H1 (cell line): ENCODE data around the gene CLEC16A. TPM values are rescaled to one million over a fixed set of nuclear protein-coding genes. Genes with fewer than 3 reads are reported as not detected.

Experiments used
- CTCF ChIA-PET: fragments of 300-600 bp; sonication (Branson Sonifier 250); formaldehyde crosslinking; loops from one replicate; lab custom pipeline; 2021; ENCODE audit not compliant: partially characterized antibody; lab: Charles Lee
- POLR2A ChIA-PET: fragments of 300-600 bp; sonication (Branson Sonifier 250); formaldehyde crosslinking; loops from one replicate; lab custom pipeline; 2021; ENCODE audit warnings: inconsistent platforms; ENCODE audit not compliant: partially characterized antibody; lab: Charles Lee
- DNase-seq, 2 experiments: peaks; one replicate each; pipeline versions ENCODE4 v3.0.0 to v3.0.0-alpha.2; 2010 to 2022; ENCODE audit warnings: low spot score in 2 of 2, low read depth in 1 of 2, mixed read lengths in 1 of 2
- FAIRE-seq: peaks from 2 replicates; lab custom pipeline; 2011; peaks lifted over from hg19 to GRCh38; lab: Jason Lieb, UNC
- H2AFZ ChIP-seq: 2 replicates; pipeline ENCODE4 v1.8.1; 2012; ENCODE audit warnings: low read length, inconsistent platforms
- H2AK5ac ChIP-seq: 2 replicates; pipeline ENCODE4 v1.6.1; 2013; ENCODE audit warnings: low read depth, low read length
- H2BK120ac ChIP-seq: replicated peaks from 2 replicates; pipeline ENCODE3; 2013; ENCODE audit warnings: low read depth, low read length, inconsistent platforms
- H2BK12ac ChIP-seq: 2 replicates; pipeline ENCODE4 v1.6.1; 2013; ENCODE audit warnings: low read depth, low read length
- H2BK15ac ChIP-seq: 2 replicates; pipeline ENCODE4 v1.6.1; 2013; ENCODE audit warnings: low read length
- H2BK20ac ChIP-seq: 2 replicates; pipeline ENCODE4 v1.6.1; 2013; ENCODE audit warnings: low read length
- H2BK5ac ChIP-seq: 2 replicates; pipeline ENCODE4 v1.6.1; 2013; ENCODE audit warnings: low read depth, low read length
- H3K14ac ChIP-seq: 2 replicates; pipeline ENCODE4 v1.6.1; 2013; ENCODE audit warnings: inconsistent platforms; ENCODE audit not compliant: insufficient read length
- H3K18ac ChIP-seq: 2 replicates; pipeline ENCODE4 v1.6.1; 2013; ENCODE audit warnings: low read length; ENCODE audit errors: extremely low read depth
- H3K23ac ChIP-seq: 2 replicates; pipeline ENCODE4 v1.6.1; 2013; ENCODE audit warnings: inconsistent platforms; ENCODE audit not compliant: insufficient read length
- H3K23me2 ChIP-seq: 2 replicates; pipeline ENCODE4 v1.6.1; 2013; ENCODE audit warnings: low read depth, low read length
- H3K27ac ChIP-seq: 2 replicates; pipeline ENCODE4 v1.6.1; 2011; ENCODE audit warnings: low read depth, low read length, inconsistent platforms
- H3K27me3 ChIP-seq, 4 experiments: replicated peaks in 1 of 4; 1 replicate in 1 of 4; 2 replicates in 3 of 4; pipeline versions ENCODE4 v1.6.1 to v1.8.1; 2011 to 2013; ENCODE audit warnings: low read length in 3 of 4, mild to moderate bottlenecking in 3 of 4, inconsistent platforms in 2 of 4, mixed read lengths in 2 of 4, moderate library complexity in 1 of 4; ENCODE audit not compliant: control insufficient read depth in 3 of 4, insufficient read depth in 3 of 4; ENCODE audit errors: extremely low read depth in 1 of 4
- H3K36me3 ChIP-seq, 4 experiments: 2 replicates each; pipeline versions ENCODE4 v1.6.1 to v1.8.1; 2011 to 2013; ENCODE audit warnings: mild to moderate bottlenecking in 4 of 4, low read length in 3 of 4, moderate library complexity in 2 of 4, control low read depth in 1 of 4, inconsistent platforms in 1 of 4; ENCODE audit not compliant: insufficient read depth in 4 of 4, control insufficient read depth in 2 of 4
- H3K4ac ChIP-seq: replicated peaks from 2 replicates; pipeline ENCODE3; 2013; ENCODE audit warnings: low read length, low read depth, mixed read lengths, inconsistent platforms; ENCODE audit not compliant: insufficient read length
- H3K4me1 ChIP-seq, 4 experiments: replicated peaks in 1 of 4; 1 replicate in 1 of 4; 2 replicates in 3 of 4; pipeline versions ENCODE4 v1.6.1 to v1.8.1; 2011 to 2013; ENCODE audit warnings: low read length in 3 of 4, inconsistent platforms in 2 of 4, mixed read lengths in 1 of 4; ENCODE audit not compliant: insufficient read depth in 4 of 4, control insufficient read depth in 3 of 4
- H3K4me2 ChIP-seq, 2 experiments: 2 replicates each; pipeline versions ENCODE4 v1.6.1 to v1.8.1; 2011 to 2013; ENCODE audit warnings: low read depth in 2 of 2, low read length in 2 of 2, control low read depth in 1 of 2, inconsistent platforms in 1 of 2, mild to moderate bottlenecking in 1 of 2; ENCODE audit not compliant: insufficient read depth in 1 of 2
- H3K4me3 ChIP-seq, 4 experiments: fragments of 200-600, 300-600 bp in 1 of 4; sonication (generic), shearing (Covaris generic), sonication (Bioruptor Twin) in 1 of 4; 2 replicates each; pipeline versions ENCODE4 v1.5.1 to v1.8.1; 2011 to 2016; ENCODE audit warnings: low read length in 4 of 4, low read depth in 3 of 4, control low read depth in 2 of 4, inconsistent platforms in 2 of 4, mild to moderate bottlenecking in 2 of 4, mixed read lengths in 1 of 4, moderate library complexity in 1 of 4; ENCODE audit not compliant: insufficient read depth in 2 of 4; ENCODE audit errors: extremely low read depth in 1 of 4
- H3K56ac ChIP-seq: replicated peaks from 2 replicates; pipeline ENCODE3; 2013; ENCODE audit warnings: low read depth, mild to moderate bottlenecking, mixed read lengths, low read length, inconsistent platforms; ENCODE audit not compliant: insufficient read length
- H3K79me1 ChIP-seq: 2 replicates; pipeline ENCODE4 v1.6.1; 2013; ENCODE audit warnings: low read depth, low read length, control low read depth
- H3K79me2 ChIP-seq, 2 experiments: 2 replicates each; pipeline versions ENCODE4 v1.6.1 to v1.8.1; 2012 to 2013; ENCODE audit warnings: low read length in 2 of 2, mild to moderate bottlenecking in 2 of 2, inconsistent platforms in 1 of 2; ENCODE audit not compliant: insufficient read depth in 2 of 2, control insufficient read depth in 1 of 2
- H3K9ac ChIP-seq, 4 experiments: replicated peaks in 1 of 4; 1 replicate in 1 of 4; 2 replicates in 3 of 4; pipeline versions ENCODE4 v1.6.1 to v1.8.1; 2011 to 2013; ENCODE audit warnings: low read depth in 3 of 4, low read length in 3 of 4, control low read depth in 2 of 4, mild to moderate bottlenecking in 2 of 4, moderate library complexity in 2 of 4, inconsistent platforms in 1 of 4; ENCODE audit errors: extremely low read depth in 1 of 4
- H3K9me3 ChIP-seq, 2 experiments: 2 replicates each; pipeline versions ENCODE4 v1.6.1 to v1.8.1; 2012 to 2013; ENCODE audit warnings: mild to moderate bottlenecking in 2 of 2, moderate library complexity in 2 of 2, control low read depth in 1 of 2, inconsistent platforms in 1 of 2, low read depth in 1 of 2, low read length in 1 of 2, mixed read lengths in 1 of 2; ENCODE audit not compliant: insufficient read depth in 2 of 2
- H4K20me1 ChIP-seq, 2 experiments: replicated peaks in 1 of 2; 2 replicates each; pipeline versions ENCODE3 to v1.8.1; 2011 to 2013; ENCODE audit warnings: inconsistent platforms in 2 of 2, low read length in 2 of 2, mild to moderate bottlenecking in 1 of 2; ENCODE audit not compliant: insufficient read depth in 2 of 2, control insufficient read depth in 1 of 2
- H4K5ac ChIP-seq: 2 replicates; pipeline ENCODE4 v1.6.1; 2013; ENCODE audit warnings: low read length, low read depth, mixed read lengths, inconsistent platforms; ENCODE audit not compliant: insufficient read length
- H4K8ac ChIP-seq: 2 replicates; pipeline ENCODE4 v1.8.0; 2013; ENCODE audit warnings: mild to moderate bottlenecking, moderate library complexity, low read length, inconsistent platforms; ENCODE audit not compliant: insufficient read depth; ENCODE audit errors: extremely low read depth
- H4K91ac ChIP-seq: replicated peaks from 2 replicates; pipeline ENCODE3; 2013; ENCODE audit warnings: low read length, mixed read lengths, inconsistent platforms; ENCODE audit not compliant: insufficient read length
- BCL11A ChIP-seq, 2 experiments: IDR thresholded peaks; one replicate each; pipeline ENCODE4 v1.6.1; 2011; ENCODE audit warnings: low read depth in 2 of 2, low read length in 2 of 2, mild to moderate bottlenecking in 2 of 2
- CBX8 ChIP-seq: fragments of 300-800, 300-1000 bp; sonication (generic); IDR thresholded peaks from 2 replicates; pipeline ENCODE4 v1.7.1; 2016; ENCODE audit warnings: low read depth, low read length, borderline replicate concordance
- EGR1 ChIP-seq: IDR thresholded peaks from 2 replicates; pipeline ENCODE4 v1.6.1; 2011; ENCODE audit warnings: low read depth, low read length, borderline replicate concordance
- FOSL1 ChIP-seq: IDR thresholded peaks from 2 replicates; pipeline ENCODE4 v1.6.1; 2011; ENCODE audit warnings: mild to moderate bottlenecking, low read depth, low read length, moderate library complexity; ENCODE audit not compliant: insufficient read depth
- JUND ChIP-seq: IDR thresholded peaks from 2 replicates; pipeline ENCODE4 v1.6.1; 2011; ENCODE audit warnings: mild to moderate bottlenecking, improper control_type of control experiment, low read length
- KDM5A ChIP-seq: fragments of 200-600 bp; IDR thresholded peaks from 2 replicates; pipeline ENCODE4 v1.7.1; 2012; ENCODE audit warnings: mild to moderate bottlenecking, low read length, inconsistent platforms, mixed read lengths
- SAP30 ChIP-seq: fragments of 300-600 bp; sonication (generic); IDR thresholded peaks from 2 replicates; pipeline ENCODE4 v1.7.1; 2012; ENCODE audit warnings: low read length, moderate library complexity, mild to moderate bottlenecking, inconsistent platforms; ENCODE audit not compliant: insufficient read depth, insufficient replicate concordance
- SP2 ChIP-seq: IDR thresholded peaks from 2 replicates; pipeline ENCODE4 v1.6.1; 2012; ENCODE audit warnings: mild to moderate bottlenecking, low read length, inconsistent platforms
- SUZ12 ChIP-seq: fragments of 200-600 bp; sonication (generic); IDR thresholded peaks from 2 replicates; pipeline ENCODE4 v1.6.1; 2012; ENCODE audit warnings: mild to moderate bottlenecking, inconsistent platforms, low read length, moderate library complexity, mixed read lengths
- ZNF274 ChIP-seq: IDR thresholded peaks from 2 replicates; pipeline ENCODE4 v1.7.0; 2012; ENCODE audit warnings: low read length, borderline replicate concordance; ENCODE audit errors: extremely low read depth
- WGBS, 2 experiments: shearing (Covaris generic) in 1 of 2; methylation state at CpG; one replicate each; pipeline versions ENCODE4 v1.1.6 to v1.1.7; 2013 to 2015; ENCODE audit warnings: low lambda C conversion rate in 2 of 2, mixed read lengths in 2 of 2, inconsistent platforms in 1 of 2, low coverage in 1 of 2, missing lambda C conversion rate in 1 of 2; ENCODE audit not compliant: insufficient replicate concordance in 2 of 2, insufficient coverage in 1 of 2, insufficient read length in 1 of 2; ENCODE audit errors: extremely low coverage in 1 of 2, missing lambda C conversion rate in 1 of 2; 5-methylcytosine and 5-hydroxymethylcytosine counted together
- polyA plus RNA-seq, 7 experiments: library from polyadenylated mRNA; depleted of rRNA in 3 of 7; stranded (reverse) in 5 of 7; unstranded in 2 of 7; fragments of >200 nt in 5 of 7; fragments of 200-250 nt in 2 of 7; gene quantifications; 1 replicate in 5 of 7; 2 replicates in 1 of 7; 4 replicates in 1 of 7; pipeline versions ENCODE4 v1.2.1 to v1.2.3, GENCODE V29; 2011 to 2013; ENCODE audit warnings: missing spikeins in 2 of 7, mixed read lengths in 2 of 7
- total RNA-seq: library from RNA; stranded (reverse); fragmentation: NEBNext Ultra II Directional; extraction: Animal tissue kit (Norgen Biotek cat#: 25700); gene quantifications from 2 replicates; pipeline ENCODE4 v1.2.1, GENCODE V29; 2021
- TF ChIP-seq, protein P1 (sequence below): IDR thresholded peaks from 2 replicates; pipeline ENCODE4 v1.6.1; 2011; ENCODE audit warnings: low read length, improper control_type of control experiment

The CLEC16A gene
- total and polyA plus RNA-seq, 2 of the 8 experiments (the other 6 are each of a cell fraction or from before 2014, with no cell fraction given) = 7.6 to 19.3 TPM

GRCh38 chr16:10934325-10935107 is 9.8 kb upstream of the CLEC16A start:
- no peak overlapping the region for H3K4me2 ChIP-seq
- no peak overlapping the region for H2BK5ac ChIP-seq
- no peak overlapping the region for H2BK12ac ChIP-seq
- no peak overlapping the region for H3K27ac ChIP-seq
- no peak overlapping the region for H3K4ac ChIP-seq
- H4K8ac ChIP-seq = no peak overlapping the region
- no peaks in the 10 kb centered on the region for H3K23me2 ChIP-seq
- no peak overlapping the region for H3K56ac ChIP-seq
- no peak overlapping the region for H4K5ac ChIP-seq
- no peak overlapping the region for H3K18ac ChIP-seq
- H3K4me3 ChIP-seq = no peak overlapping the region
- no peak overlapping the region for H2AFZ ChIP-seq
- no peak overlapping the region for H2BK120ac ChIP-seq
- no peaks in the 10 kb centered on the region for H3K9me3 ChIP-seq
- 90% methylated on average over 13 of the region's 13 CpGs; no CpG with 5 or more reads in 1 of the 2 experiments for WGBS, 2 experiments
- FAIRE-seq = no peak
- H3K79me1 ChIP-seq = peaks cover 10% of the 10 kb centered on the region
- H3K14ac ChIP-seq = no peak overlapping the region
- no peak for DNase-seq
- no peak overlapping the region for H2BK20ac ChIP-seq
- H3K27me3 ChIP-seq = no peaks in the 10 kb centered on the region
- no peak overlapping the region for H3K23ac ChIP-seq
- CTCF ChIA-PET = interaction anchor here (1.3 kb wide), 1 partner anchor 15 kb away, joined by 5 read pairs; no protein-coding TSS in a partner anchor
- H4K91ac ChIP-seq = no peak overlapping the region
- POLR2A ChIA-PET = no interaction called here
- no peak overlapping the region for H3K9ac ChIP-seq
- H3K79me2 ChIP-seq = peaks cover 0 to 15% of the 10 kb centered on the region in 2 experiments; a peak in 1 of 4 replicates
- H2BK15ac ChIP-seq = no peak overlapping the region
- H3K4me1 ChIP-seq = no peaks in the 10 kb centered on the region
- H4K20me1 ChIP-seq = peaks cover 16 to 25% of the 10 kb centered on the region in 2 experiments
- H3K36me3 ChIP-seq = peaks cover 0 to 4% (median under 1%) of the 10 kb centered on the region in 4 experiments; a peak in 4 of 8 replicates
- no peak overlapping the region for H2AK5ac ChIP-seq
- TF ChIP-seq JUND = no peak
- TF ChIP-seq SP2 = no peak
- TF ChIP-seq, protein P1, sequence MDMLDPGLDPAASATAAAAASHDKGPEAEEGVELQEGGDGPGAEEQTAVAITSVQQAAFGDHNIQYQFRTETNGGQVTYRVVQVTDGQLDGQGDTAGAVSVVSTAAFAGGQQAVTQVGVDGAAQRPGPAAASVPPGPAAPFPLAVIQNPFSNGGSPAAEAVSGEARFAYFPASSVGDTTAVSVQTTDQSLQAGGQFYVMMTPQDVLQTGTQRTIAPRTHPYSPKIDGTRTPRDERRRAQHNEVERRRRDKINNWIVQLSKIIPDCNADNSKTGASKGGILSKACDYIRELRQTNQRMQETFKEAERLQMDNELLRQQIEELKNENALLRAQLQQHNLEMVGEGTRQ = no peak
- TF ChIP-seq ZNF274 = no peak
- TF ChIP-seq BCL11A (IDR thresholded peaks at IDR 0.05; ENCODE audit: low read depth in 2 of 2, low read length in 2 of 2) = no peak
- no peak for TF ChIP-seq FOSL1
- TF ChIP-seq EGR1 = no peak
- TF ChIP-seq SUZ12 = no peak
- TF ChIP-seq CBX8 = no peak
- TF ChIP-seq KDM5A = no peak
- TF ChIP-seq SAP30 = no peak
